ENCODE measurements around the gene HHIPL1.

DNA sequence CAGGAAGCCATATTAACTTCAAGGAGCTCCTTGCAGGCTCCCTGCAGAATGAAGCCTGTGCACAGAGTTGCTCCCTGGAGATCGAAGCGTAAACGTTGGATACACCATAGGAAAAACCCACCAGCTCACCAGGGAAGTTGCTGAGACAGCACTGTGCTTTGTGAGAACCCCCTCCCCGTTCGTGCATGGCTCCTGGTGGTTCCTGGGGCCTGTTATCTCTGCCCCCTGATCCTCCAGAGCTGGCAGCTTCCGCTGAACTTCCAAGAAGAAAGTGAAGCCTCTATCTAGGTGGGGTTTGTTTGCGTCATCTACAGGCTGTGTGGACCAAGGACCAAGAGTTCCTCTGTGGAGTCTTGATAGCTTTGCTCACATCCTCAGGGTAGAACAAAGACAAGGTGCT is 38.6 kb upstream of the HHIPL1 start:
- TF ChIP-seq, protein P1, sequence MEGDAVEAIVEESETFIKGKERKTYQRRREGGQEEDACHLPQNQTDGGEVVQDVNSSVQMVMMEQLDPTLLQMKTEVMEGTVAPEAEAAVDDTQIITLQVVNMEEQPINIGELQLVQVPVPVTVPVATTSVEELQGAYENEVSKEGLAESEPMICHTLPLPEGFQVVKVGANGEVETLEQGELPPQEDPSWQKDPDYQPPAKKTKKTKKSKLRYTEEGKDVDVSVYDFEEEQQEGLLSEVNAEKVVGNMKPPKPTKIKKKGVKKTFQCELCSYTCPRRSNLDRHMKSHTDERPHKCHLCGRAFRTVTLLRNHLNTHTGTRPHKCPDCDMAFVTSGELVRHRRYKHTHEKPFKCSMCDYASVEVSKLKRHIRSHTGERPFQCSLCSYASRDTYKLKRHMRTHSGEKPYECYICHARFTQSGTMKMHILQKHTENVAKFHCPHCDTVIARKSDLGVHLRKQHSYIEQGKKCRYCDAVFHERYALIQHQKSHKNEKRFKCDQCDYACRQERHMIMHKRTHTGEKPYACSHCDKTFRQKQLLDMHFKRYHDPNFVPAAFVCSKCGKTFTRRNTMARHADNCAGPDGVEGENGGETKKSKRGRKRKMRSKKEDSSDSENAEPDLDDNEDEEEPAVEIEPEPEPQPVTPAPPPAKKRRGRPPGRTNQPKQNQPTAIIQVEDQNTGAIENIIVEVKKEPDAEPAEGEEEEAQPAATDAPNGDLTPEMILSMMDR (IDR thresholded peaks at IDR 0.05): no peak
- TF ChIP-seq EZH2 (IDR thresholded peaks at IDR 0.05) (no peak), EZH2phosphoT487 (IDR thresholded peaks at IDR 0.05) (no peak)
